ENCODE data around the gene HERC2.
"Not testable (repeated sequence)": the region's sequence is repeated elsewhere in the genome, so short reads cannot be mapped to it uniquely, and the experiment has no call there.

GRCh38 chr15:28318828-28319227, 3.2 kb downstream of the HERC2 start:
- not testable (repeated sequence) for TF ChIP-seq CTCF, POLR2A (IDR thresholded peaks at IDR 0.05)
